Measurements from ENCODE around the gene PPP5C.
"Not testable (repeated sequence)": the region's sequence is repeated elsewhere in the genome, so short reads cannot be mapped to it uniquely, and the experiment has no call there.

The PPP5C gene

DNA sequence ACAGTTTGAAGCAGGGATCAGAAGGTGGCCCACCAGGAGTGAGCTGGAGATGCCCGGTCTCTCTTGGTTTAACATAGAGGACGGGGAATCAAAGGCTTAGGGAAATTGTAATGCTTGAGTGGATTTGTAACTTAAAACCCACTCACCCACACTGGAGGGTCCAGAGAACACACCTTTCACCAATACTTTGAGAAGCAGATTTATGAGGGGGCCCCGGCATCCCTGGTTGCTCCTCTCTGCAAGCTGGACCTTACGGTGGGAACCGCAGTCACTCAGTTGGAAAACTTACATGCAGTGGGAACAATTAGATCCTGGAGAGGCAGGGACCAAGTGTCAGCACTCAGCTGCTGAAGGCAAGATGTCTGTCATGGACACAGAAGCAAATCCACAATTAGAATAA, 20.5 kb downstream of the PPP5C start:
- no peak for DNase-seq

DNA sequence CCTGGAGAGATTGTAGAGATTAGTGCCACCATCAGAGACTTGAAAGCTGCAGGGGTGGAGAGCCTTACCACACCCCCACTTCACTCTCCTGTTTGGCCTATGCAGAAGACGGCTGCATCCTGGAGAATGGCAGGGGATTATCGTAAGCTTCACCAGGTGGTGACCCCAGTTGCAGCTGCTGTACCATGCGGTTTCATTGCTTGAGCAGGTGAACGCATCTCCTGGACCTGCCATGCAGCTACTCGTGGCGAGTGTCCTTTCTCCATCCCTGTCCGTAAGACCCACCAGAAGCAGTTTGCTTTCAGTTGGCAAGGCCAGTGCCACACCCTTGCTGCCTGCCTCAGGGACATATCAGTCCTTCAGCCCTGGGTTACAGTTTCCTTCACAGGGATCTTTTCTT, 21.2 kb downstream of the PPP5C start:
- DNase-seq: no peak

GRCh38 chr19:46369817-46370216, 22.9 kb downstream of the PPP5C start:
- DNase-seq: no peak

GRCh38 chr19:46371371-46371901, 24.5 kb downstream of the PPP5C start:
- DNase-seq: no peak

DNA sequence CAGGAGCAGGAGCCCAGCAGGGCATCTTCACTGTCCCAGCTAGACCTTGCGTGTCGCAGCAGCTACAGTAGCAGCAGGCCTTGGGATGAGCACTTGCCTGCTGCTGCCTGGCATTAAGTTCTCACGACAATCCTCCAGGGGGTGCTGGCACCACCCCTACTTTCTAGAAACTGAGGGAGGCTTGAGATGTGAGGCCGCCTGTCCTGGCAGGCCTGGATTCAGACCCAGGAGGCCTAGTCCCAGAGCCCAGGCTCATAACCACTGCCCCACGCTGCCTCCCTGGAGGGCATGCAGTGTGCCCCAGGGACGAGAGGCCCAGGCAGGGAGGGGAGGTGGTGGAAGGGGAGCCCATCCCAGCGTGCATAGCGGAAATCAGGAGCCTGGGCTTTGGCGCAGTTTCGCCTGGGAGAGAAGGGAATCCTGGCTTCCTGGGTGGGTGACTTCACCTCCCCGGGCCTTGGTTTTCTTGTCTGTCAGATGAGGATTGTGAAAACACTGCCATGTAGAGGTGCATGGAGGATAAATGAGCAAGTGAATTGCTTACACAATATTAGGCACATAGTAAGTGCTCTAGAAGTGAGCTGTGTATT, 26.1 kb downstream of the PPP5C start:
- DNase-seq: no peak

GRCh38 chr19:46373491-46374359, 26.8 kb downstream of the PPP5C start:
- DNase-seq: no peak

GRCh38 chr19:46374536-46375475, 27.9 kb downstream of the PPP5C start:
- no peak for DNase-seq

DNA sequence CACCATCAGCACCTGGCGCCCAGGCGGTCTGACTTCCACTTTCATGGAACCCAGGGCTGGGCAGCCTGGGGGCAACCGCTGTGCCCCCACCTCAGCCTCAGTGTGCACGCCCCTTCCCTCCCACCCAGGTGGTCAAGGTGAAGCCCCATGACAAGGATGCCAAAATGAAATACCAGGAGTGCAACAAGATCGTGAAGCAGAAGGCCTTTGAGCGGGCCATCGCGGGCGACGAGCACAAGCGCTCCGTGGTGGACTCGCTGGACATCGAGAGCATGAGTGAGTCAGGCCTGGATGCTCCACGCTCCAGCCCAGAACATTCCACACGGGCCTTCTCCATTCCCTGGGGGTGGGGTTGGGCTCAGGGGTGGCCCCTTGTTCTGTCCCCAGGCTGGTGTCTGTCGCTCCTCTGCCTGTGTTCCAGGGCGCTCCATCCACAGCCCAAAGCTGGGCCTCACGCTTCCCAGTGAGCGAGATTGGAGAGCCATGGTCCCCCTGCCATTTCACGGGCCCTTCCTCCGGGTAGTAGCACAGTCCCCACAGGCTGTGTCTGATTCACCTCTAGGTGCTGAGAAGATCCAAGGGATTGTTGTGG, 28.7 kb downstream of the PPP5C start:
- not testable (repeated sequence) for DNase-seq

- no peak for DNase-seq
Observed at GRCh38 chr19:46376241-46377153, 29.6 kb downstream of the PPP5C start.

GRCh38 chr19:46378268-46378667, 31.4 kb downstream of the PPP5C start:
- no peak for DNase-seq

DNA sequence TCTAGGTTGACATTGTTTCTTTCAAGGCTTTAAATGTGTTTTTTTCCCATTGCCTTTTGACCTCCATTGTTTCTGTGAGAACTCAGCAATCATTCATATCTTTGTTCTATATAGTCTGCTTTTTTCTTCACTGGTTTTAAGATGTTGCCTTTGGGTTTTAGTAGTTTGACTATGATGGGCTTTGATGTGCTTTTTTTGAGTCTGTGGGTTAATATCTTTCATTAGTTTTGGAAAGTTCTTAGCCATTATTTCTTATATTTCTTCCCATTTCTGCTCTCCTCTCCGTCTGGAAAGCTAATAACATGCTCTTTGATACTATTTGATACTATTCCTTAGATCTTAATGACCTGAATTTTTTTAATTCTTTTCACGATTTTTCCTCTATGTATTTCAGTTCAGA, 33.8 kb downstream of the PPP5C start:
- DNase-seq: no peak

DNA sequence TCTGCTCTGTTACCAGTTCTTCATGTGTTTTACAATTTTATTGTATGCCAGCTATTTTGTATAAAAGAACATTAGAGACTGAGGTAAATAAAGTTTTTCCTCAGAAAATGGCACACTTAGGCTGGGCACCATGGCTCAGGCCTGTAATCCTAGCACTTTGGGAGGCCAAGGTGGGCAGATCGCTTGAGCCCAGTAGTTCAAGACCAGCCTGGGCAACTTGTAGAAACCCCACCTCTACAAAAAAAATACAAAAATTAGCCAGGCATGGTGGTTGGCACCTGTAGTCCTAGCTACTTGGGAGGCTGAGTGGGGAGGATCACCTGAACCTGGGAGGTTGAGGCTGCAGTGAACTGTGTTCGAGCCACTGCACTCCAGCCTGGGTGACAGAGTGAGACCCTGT, 34.5 kb downstream of the PPP5C start:
- DNase-seq: no peak

GRCh38 chr19:46381756-46382345, 35.0 kb downstream of the PPP5C start:
- no peak for DNase-seq

- DNase-seq: no peak
Observed at GRCh38 chr19:46383171-46383815, 36.4 kb downstream of the PPP5C start.

DNA sequence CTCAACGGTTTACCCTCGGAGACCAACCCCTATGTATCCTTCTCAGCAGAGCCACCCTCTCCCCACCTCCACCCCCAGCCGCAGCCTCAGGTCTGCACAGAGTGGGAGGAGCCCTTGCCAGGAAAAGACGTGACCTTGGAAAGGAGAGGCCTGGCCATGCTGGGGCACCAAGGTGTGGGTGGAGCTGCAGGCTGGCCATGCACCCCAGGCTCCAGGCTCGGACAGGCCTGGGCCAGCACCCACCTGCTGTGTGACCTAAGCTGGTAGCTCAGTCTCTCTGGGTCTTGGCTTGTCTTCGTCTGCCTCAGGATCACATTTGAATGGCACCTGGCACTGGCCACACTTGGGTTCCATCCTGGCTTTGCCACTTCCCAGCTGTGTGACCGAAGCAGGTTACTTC, 37.0 kb downstream of the PPP5C start:
- no peak for DNase-seq

- no peak for DNase-seq
Observed at GRCh38 chr19:46384396-46384795, 37.5 kb downstream of the PPP5C start.

- no peak for DNase-seq
Observed at GRCh38 chr19:46385636-46386035, 38.7 kb downstream of the PPP5C start.

GRCh38 chr19:46386151-46386550, 39.3 kb downstream of the PPP5C start:
- no peak for DNase-seq

DNA sequence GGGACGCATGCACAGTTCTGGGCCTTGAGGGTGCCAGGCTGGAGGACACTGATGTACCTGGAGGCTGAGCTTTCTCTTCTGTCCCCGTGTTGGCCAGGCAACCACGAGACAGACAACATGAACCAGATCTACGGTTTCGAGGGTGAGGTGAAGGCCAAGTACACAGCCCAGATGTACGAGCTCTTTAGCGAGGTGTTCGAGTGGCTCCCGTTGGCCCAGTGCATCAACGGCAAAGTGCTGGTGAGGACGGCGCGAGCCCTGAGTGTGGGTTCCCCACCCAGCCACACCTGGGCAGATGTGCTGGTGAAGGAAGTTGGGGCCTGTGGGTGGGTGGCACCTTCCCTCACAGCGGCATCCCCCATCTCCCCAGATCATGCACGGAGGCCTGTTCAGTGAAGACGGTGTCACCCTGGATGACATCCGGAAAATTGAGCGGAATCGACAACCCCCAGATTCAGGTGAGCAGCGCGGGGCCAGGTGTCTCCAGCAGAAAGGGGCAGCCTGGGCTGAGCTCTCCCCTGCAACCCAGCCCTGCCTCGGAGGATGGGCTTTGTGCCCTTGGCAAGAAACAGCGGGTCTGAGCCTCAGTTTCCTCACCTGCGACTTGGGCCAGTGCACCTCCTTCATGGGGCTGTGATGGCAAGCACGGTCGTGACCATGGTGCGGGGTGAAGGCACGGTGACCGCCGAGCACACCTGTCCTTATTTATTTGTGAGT, 40.3 kb downstream of the PPP5C start:
- no peak for DNase-seq

DNA sequence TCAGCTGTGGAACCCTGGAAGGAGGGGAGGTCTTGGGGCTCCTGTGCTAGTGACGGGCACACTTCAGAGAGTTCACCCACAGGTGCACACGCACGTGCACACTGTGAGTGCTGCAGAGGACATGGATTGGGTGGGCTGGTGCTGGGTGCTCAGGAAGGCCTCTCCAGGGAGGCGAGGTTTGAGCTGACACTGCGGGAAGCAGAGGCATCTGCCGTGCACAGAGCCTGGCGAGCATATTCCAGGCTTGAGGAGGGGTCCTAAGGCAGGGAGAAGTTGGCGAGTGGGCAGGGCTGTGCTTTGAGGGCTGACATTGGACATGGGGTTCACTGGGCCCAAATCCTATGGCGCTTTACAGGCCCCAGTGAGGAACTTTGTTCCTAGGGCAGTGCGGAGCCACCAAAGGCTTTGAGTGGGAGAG, 40.8 kb downstream of the PPP5C start:
- no peak for DNase-seq
